Loucy (cell line): ENCODE data around the gene ZMYND8.

Experiments used
- EZH2phosphoT487 ChIP-seq: fragments of 200-600 bp; IDR thresholded peaks from 2 replicates; pipeline ENCODE4 v1.6.1; 2018; ENCODE audit warnings: antibody characterized with exemption, mild to moderate bottlenecking, moderate library complexity, borderline replicate concordance
- TF ChIP-seq, protein P1 (sequence below): fragments of 200-600 bp; sonication (generic); conservative IDR thresholded peaks from 2 replicates; pipeline ENCODE4 v1.5.1; 2014; ENCODE audit warnings: mild to moderate bottlenecking, antibody characterized with exemption, low read length

DNA sequence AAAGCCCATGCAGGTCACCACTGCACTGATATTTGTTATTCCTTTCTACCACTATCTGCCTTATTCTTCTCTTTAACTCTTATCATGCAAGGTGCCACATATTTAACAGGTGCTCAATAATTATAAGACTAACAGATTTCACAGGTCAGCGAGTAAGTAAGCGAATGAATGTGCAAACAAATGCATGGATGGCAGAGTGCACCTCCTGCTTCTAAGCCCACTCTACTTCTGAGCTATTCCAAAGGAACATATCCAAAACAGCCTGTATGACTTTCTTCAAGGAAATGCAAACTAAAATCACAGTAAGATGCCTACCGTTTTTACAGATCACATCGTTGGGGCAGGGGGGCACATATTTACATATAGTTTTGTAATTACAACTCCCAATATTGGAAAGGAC lies 71.3 kb downstream of the ZMYND8 start:
- TF ChIP-seq, protein P1, sequence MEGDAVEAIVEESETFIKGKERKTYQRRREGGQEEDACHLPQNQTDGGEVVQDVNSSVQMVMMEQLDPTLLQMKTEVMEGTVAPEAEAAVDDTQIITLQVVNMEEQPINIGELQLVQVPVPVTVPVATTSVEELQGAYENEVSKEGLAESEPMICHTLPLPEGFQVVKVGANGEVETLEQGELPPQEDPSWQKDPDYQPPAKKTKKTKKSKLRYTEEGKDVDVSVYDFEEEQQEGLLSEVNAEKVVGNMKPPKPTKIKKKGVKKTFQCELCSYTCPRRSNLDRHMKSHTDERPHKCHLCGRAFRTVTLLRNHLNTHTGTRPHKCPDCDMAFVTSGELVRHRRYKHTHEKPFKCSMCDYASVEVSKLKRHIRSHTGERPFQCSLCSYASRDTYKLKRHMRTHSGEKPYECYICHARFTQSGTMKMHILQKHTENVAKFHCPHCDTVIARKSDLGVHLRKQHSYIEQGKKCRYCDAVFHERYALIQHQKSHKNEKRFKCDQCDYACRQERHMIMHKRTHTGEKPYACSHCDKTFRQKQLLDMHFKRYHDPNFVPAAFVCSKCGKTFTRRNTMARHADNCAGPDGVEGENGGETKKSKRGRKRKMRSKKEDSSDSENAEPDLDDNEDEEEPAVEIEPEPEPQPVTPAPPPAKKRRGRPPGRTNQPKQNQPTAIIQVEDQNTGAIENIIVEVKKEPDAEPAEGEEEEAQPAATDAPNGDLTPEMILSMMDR: no peak
- no peak for TF ChIP-seq EZH2phosphoT487
